LNCaP clone FGC (cell line): ENCODE results near the gene SLIT1.

Source experiments
- DNase-seq: peaks from one replicate; pipeline ENCODE4 v3.0.0-alpha.2; 2011; ENCODE audit warnings: low read depth
- H3K4me3 ChIP-seq: 2 replicates; pipeline ENCODE4 v1.5.1; 2011; ENCODE audit warnings: mild to moderate bottlenecking, low read depth, low read length, control low read depth
- CTCF ChIP-seq: IDR thresholded peaks from 2 replicates; pipeline ENCODE4 v1.5.1; 2012; ENCODE audit warnings: mild to moderate bottlenecking; ENCODE audit not compliant: control insufficient read depth, insufficient read depth; ENCODE audit errors: extremely low read depth

Gene SLIT1

GRCh38 chr10:97102441-97102840 lies 83.3 kb downstream of the SLIT1 start:
- no peak for DNase-seq
- TF ChIP-seq CTCF: no peak
- H3K4me3 ChIP-seq: no peak overlapping the region

- no peak overlapping the region for H3K4me3 ChIP-seq
- no peak for TF ChIP-seq CTCF
- DNase-seq: no peak
These were observed 84.4 kb downstream of the SLIT1 start for GRCh38 chr10:97101166-97101940.

GRCh38 chr10:97100657-97101056 lies 85.1 kb downstream of the SLIT1 start:
- DNase-seq: no peak
- no peak for TF ChIP-seq CTCF
- no peak overlapping the region for H3K4me3 ChIP-seq

GRCh38 chr10:97099868-97100267 lies 85.9 kb downstream of the SLIT1 start:
- DNase-seq: no peak

GRCh38 chr10:97099089-97099488 lies 86.7 kb downstream of the SLIT1 start:
- TF ChIP-seq CTCF: no peak
- no peak overlapping the region for H3K4me3 ChIP-seq

More at GRCh38 chr10:97099868-97100267, 85.9 kb downstream of the SLIT1 start:
- H3K4me3 ChIP-seq: no peak overlapping the region
- TF ChIP-seq CTCF: no peak

GRCh38 chr10:97097084-97097433 lies 88.7 kb downstream of the SLIT1 start:
- H3K4me3 ChIP-seq: no peak overlapping the region

More at GRCh38 chr10:97099089-97099488, 86.7 kb downstream of the SLIT1 start:
- DNase-seq: no peak

More at GRCh38 chr10:97097084-97097433, 88.7 kb downstream of the SLIT1 start:
- no peak for DNase-seq
- TF ChIP-seq CTCF: no peak
